Astrocyte (in vitro differentiated cells and primary cell): ENCODE results near the gene BMAL1. TPM values are rescaled to one million over a fixed set of nuclear protein-coding genes. Genes with fewer than 3 reads are reported as not detected.

ENCODE experiments used
- DNase-seq: peaks from one replicate; pipeline ENCODE4 v3.0.0-alpha.2; 2010; ENCODE audit warnings: low read depth
- FAIRE-seq: peaks from 2 replicates; lab custom pipeline; 2011; peaks lifted over from hg19 to GRCh38; lab: Jason Lieb, UNC
- H2AFZ ChIP-seq: 2 replicates; pipeline ENCODE4 v1.6.0; 2012; ENCODE audit warnings: low read depth, low read length, inconsistent platforms
- H3K27ac ChIP-seq: 2 replicates; pipeline ENCODE4 v1.5.1; 2011; ENCODE audit warnings: low read depth, low read length, inconsistent platforms
- H3K27me3 ChIP-seq: 2 replicates; pipeline ENCODE4 v1.6.0; 2011; ENCODE audit warnings: low read length, inconsistent platforms; ENCODE audit not compliant: insufficient read depth
- H3K36me3 ChIP-seq: 2 replicates; pipeline ENCODE4 v1.5.1; 2011; ENCODE audit warnings: low read length, inconsistent platforms; ENCODE audit not compliant: insufficient read depth
- H3K4me1 ChIP-seq: 2 replicates; pipeline ENCODE4 v1.5.1; 2011; ENCODE audit warnings: low read length, inconsistent platforms; ENCODE audit not compliant: insufficient read depth
- H3K4me2 ChIP-seq: 2 replicates; pipeline ENCODE4 v1.6.0; 2012; ENCODE audit warnings: low read length, inconsistent platforms
- H3K4me3 ChIP-seq: 2 replicates; pipeline ENCODE4 v1.5.1; 2011; ENCODE audit warnings: low read depth, mild to moderate bottlenecking, low read length, inconsistent platforms; ENCODE audit not compliant: insufficient read depth
- H3K79me2 ChIP-seq: 2 replicates; pipeline ENCODE4 v1.6.0; 2012; ENCODE audit warnings: mild to moderate bottlenecking, low read length, inconsistent platforms; ENCODE audit not compliant: insufficient read depth
- H3K9ac ChIP-seq: 2 replicates; pipeline ENCODE4 v1.6.0; 2012; ENCODE audit warnings: mild to moderate bottlenecking, low read length, inconsistent platforms
- H3K9me3 ChIP-seq: 2 replicates; pipeline ENCODE4 v1.5.1; 2012; ENCODE audit warnings: low read depth, mild to moderate bottlenecking, low read length, inconsistent platforms; ENCODE audit not compliant: insufficient read depth
- H4K20me1 ChIP-seq: 2 replicates; pipeline ENCODE4 v1.6.0; 2012; ENCODE audit warnings: low read length, inconsistent platforms; ENCODE audit not compliant: insufficient read depth
- H3K27ac Mint-ChIP-seq: one replicate; pipeline ENCODE4 v1.8.0; 2021; ENCODE audit warnings: mild to moderate bottlenecking, mixed read lengths; ENCODE audit not compliant: unreplicated experiment
- H3K27me3 Mint-ChIP-seq: one replicate; pipeline ENCODE4 v1.8.0; 2021; ENCODE audit warnings: low read depth, mixed read lengths; ENCODE audit not compliant: unreplicated experiment
- H3K36me3 Mint-ChIP-seq: one replicate; pipeline ENCODE4 v1.8.0; 2021; ENCODE audit warnings: low read depth, mixed read lengths; ENCODE audit not compliant: unreplicated experiment
- H3K4me1 Mint-ChIP-seq: one replicate; pipeline ENCODE4 v1.8.0; 2021; ENCODE audit warnings: low read depth, mixed read lengths; ENCODE audit not compliant: unreplicated experiment
- H3K4me3 Mint-ChIP-seq: one replicate; pipeline ENCODE4 v1.8.0; 2021; ENCODE audit warnings: mild to moderate bottlenecking, moderate library complexity, mixed read lengths; ENCODE audit not compliant: unreplicated experiment
- H3K9me3 Mint-ChIP-seq: one replicate; pipeline ENCODE4 v1.8.0; 2021; ENCODE audit warnings: mild to moderate bottlenecking, mixed read lengths; ENCODE audit not compliant: unreplicated experiment
- CTCF ChIP-seq: IDR thresholded peaks from 2 replicates; pipeline ENCODE4 v1.5.1; 2011; ENCODE audit warnings: low read depth, mild to moderate bottlenecking, inconsistent platforms, low read length, moderate library complexity; ENCODE audit not compliant: insufficient read depth
- EZH2 ChIP-seq: IDR thresholded peaks from 2 replicates; pipeline ENCODE4 v1.6.1; 2012; ENCODE audit warnings: mild to moderate bottlenecking, low read length, inconsistent platforms; ENCODE audit not compliant: insufficient read depth
- total RNA-seq: library from RNA; stranded (reverse); gene quantifications from 2 replicates; pipeline ENCODE4 v1.2.1, GENCODE V29; 2021

Gene BMAL1
- total RNA-seq, 1 donor from 2014 or later: 26.9 TPM

- H4K20me1 ChIP-seq: peaks cover 86% of the 10 kb centered on the region
- H3K4me2 ChIP-seq: no peak overlapping the region
These were observed 13.8 kb downstream of the BMAL1 start for GRCh38 chr11:13291361-13291760.

DNA sequence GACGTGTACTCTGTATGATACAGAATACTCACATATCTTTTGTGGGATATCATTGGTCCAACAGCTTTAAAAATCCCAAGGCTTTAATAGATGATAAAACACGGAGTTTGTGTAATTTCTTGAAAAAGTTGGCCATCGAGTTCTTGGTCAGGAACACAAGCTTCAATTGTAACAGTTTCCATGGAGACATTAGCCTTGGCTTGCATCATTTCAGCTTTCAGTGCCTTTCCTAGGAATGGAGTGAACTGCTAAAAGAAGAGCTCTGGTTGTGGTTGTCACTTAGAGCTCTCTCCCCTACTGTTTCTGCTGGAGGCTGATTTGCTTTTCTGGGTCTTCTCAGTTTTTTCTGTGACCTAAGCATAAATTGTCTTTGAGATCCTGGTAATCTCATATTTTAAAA, 14.2 kb downstream of the BMAL1 start:
- Mint-ChIP-seq H3K4me3 (no peak overlapping the region), H3K4me1 (peaks cover 20% of the 10 kb centered on the region), H3K27me3 (no peaks in the 10 kb centered on the region), H3K27ac (no peak overlapping the region), H3K36me3 (no peaks in the 10 kb centered on the region), H3K9me3 (no peaks in the 10 kb centered on the region)
- Histone ChIP-seq H3K9ac (no peak overlapping the region), H3K4me3 (no peak overlapping the region), H3K4me1 (peaks cover 13% of the 10 kb centered on the region), H2AFZ (no peak overlapping the region), H3K27me3 (no peaks in the 10 kb centered on the region), H3K4me2 (no peak overlapping the region), H3K36me3 (no peaks in the 10 kb centered on the region), H4K20me1 (peaks cover 88% of the 10 kb centered on the region), H3K27ac (no peak overlapping the region), H3K79me2 (peaks cover 71% of the 10 kb centered on the region), H3K9me3 (no peaks in the 10 kb centered on the region)
- DNase-seq: no peak
- FAIRE-seq: peak; percentile 52
- TF ChIP-seq EZH2 (no peak), CTCF (no peak)

More at GRCh38 chr11:13291361-13291760, 13.8 kb downstream of the BMAL1 start:
- no peak overlapping the region for H3K4me3 Mint-ChIP-seq
- peaks cover 71% of the 10 kb centered on the region for H3K79me2 ChIP-seq
- H3K36me3 ChIP-seq: no peaks in the 10 kb centered on the region
- no peak overlapping the region for H2AFZ ChIP-seq
- H3K9me3 ChIP-seq: no peaks in the 10 kb centered on the region
- no peak overlapping the region for H3K9ac ChIP-seq
- H3K27me3 ChIP-seq: no peaks in the 10 kb centered on the region
- no peaks in the 10 kb centered on the region for H3K36me3 Mint-ChIP-seq
- no peak for TF ChIP-seq EZH2
- no peak for TF ChIP-seq CTCF
- peaks cover 13% of the 10 kb centered on the region for H3K4me1 ChIP-seq
- H3K9me3 Mint-ChIP-seq: no peaks in the 10 kb centered on the region
- DNase-seq (no peak), FAIRE-seq (no peak)
- no peak overlapping the region for H3K27ac ChIP-seq
- peak overlapping the region; percentile 0 for H3K27ac Mint-ChIP-seq
- no peaks in the 10 kb centered on the region for H3K27me3 Mint-ChIP-seq
- H3K4me3 ChIP-seq: no peak overlapping the region
- peaks cover 20% of the 10 kb centered on the region for H3K4me1 Mint-ChIP-seq

DNA sequence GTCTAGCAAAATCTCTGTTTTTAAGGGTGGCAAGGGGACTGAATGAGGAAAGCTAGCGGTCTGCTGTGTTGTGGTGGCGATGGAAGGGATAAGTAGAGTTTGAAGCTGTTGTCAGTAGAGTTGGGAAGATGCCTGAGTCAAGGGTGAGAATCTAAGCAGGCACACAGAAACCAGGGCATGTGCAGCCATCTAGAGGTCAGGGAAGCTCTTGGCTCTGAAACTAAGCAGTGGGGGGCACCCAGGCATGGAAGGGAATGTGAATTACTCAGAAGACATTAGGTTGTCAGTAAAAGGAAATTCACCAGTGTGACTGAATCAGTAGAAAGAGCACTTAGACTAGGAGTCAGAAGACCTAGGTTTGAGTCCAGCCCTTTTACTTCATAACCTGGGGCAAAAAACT, 15.4 kb downstream of the BMAL1 start:
- Histone ChIP-seq H3K36me3 (no peaks in the 10 kb centered on the region), H3K27me3 (no peaks in the 10 kb centered on the region), H4K20me1 (peaks cover 87% of the 10 kb centered on the region), H3K27ac (no peak overlapping the region), H2AFZ (no peak overlapping the region), H3K79me2 (peaks cover 73% of the 10 kb centered on the region), H3K9ac (no peak overlapping the region), H3K9me3 (no peaks in the 10 kb centered on the region), H3K4me1 (peaks cover 11% of the 10 kb centered on the region), H3K4me2 (no peak overlapping the region), H3K4me3 (no peak overlapping the region)
- DNase-seq (no peak), FAIRE-seq (no peak)
- no peak overlapping the region for H3K27ac Mint-ChIP-seq
- H3K9me3 Mint-ChIP-seq: no peaks in the 10 kb centered on the region
- peaks cover 17% of the 10 kb centered on the region for H3K4me1 Mint-ChIP-seq
- no peaks in the 10 kb centered on the region for H3K27me3 Mint-ChIP-seq
- H3K36me3 Mint-ChIP-seq: no peaks in the 10 kb centered on the region
- TF ChIP-seq EZH2: no peak
- TF ChIP-seq CTCF: no peak
- no peak overlapping the region for H3K4me3 Mint-ChIP-seq
